SH-SY5Y (cell line): ENCODE results near the gene NCF4.

Source experiments
- GATA2 ChIP-seq: IDR thresholded peaks from 2 replicates; pipeline ENCODE4 v1.6.1; 2011; ENCODE audit warnings: mild to moderate bottlenecking, low read depth, low read length
- GATA3 ChIP-seq: IDR thresholded peaks from 2 replicates; pipeline ENCODE4 v1.6.1; 2011; ENCODE audit warnings: low read depth, mild to moderate bottlenecking, low read length, moderate library complexity

- TF ChIP-seq GATA2 (no peak), GATA3 (no peak)
Measured at GRCh38 chr22:36852056-36852973, 8.5 kb upstream of the NCF4 start.
